GM21390 (cell line): ENCODE results near the gene C1D.
"Not testable (repeated sequence)": the region's sequence is repeated elsewhere in the genome, so short reads cannot be mapped to it uniquely, and the experiment has no call there.

Source experiments
- ATAC-seq: cut with Tn5 transposase; IDR thresholded peaks from one replicate; pipeline ENCODE4 v1.9.1; 2021; ENCODE audit not compliant: unreplicated experiment

The C1D gene

GRCh38 chr2:68009526-68009925, 53.3 kb downstream of the C1D start:
- ATAC-seq, result no peak

GRCh38 chr2:68000170-68000825, 62.5 kb downstream of the C1D start:
- ATAC-seq, result no peak

GRCh38 chr2:67999332-67999731, 63.5 kb downstream of the C1D start:
- no peak for ATAC-seq

- no peak for ATAC-seq
Observed at GRCh38 chr2:67997903-67998302, 64.9 kb downstream of the C1D start.

- ATAC-seq, result no peak
Observed at GRCh38 chr2:67997528-67997900, 65.3 kb downstream of the C1D start.

GRCh38 chr2:67996772-67997527, 65.9 kb downstream of the C1D start:
- no peak for ATAC-seq

GRCh38 chr2:67994716-67995115, 68.1 kb downstream of the C1D start:
- no peak for ATAC-seq

GRCh38 chr2:67994069-67994468, 68.7 kb downstream of the C1D start:
- not testable (repeated sequence) for ATAC-seq

- ATAC-seq, result no peak
Observed at GRCh38 chr2:67993329-67993728, 69.5 kb downstream of the C1D start.

- no peak for ATAC-seq
Observed at GRCh38 chr2:67991456-67991855, 71.3 kb downstream of the C1D start.
